ENCODE results near the gene PKDREJ.

The PKDREJ gene

GRCh38 chr22:46262449-46263215 is 511 bp downstream of the PKDREJ start:
- Histone ChIP-seq H3F3A (ENCODE audit: control insufficient read depth, insufficient read depth) (no peaks in the 10 kb centered on the region), H3K79me2 (ENCODE audit: control insufficient read depth, low read length) (no peaks in the 10 kb centered on the region), H4K20me1 (ENCODE audit: control insufficient read depth, insufficient read depth, low read depth, low read length) (no peaks in the 10 kb centered on the region), H3K9me3 (ENCODE audit: control insufficient read depth, insufficient read depth, low read length) (peaks cover 11% of the 10 kb centered on the region), H3K4me1 (ENCODE audit: control insufficient read depth, low read length) (no peaks in the 10 kb centered on the region), H3K27me3 (ENCODE audit: control insufficient read depth, low read length) (peaks cover 16% of the 10 kb centered on the region), H3K9me2 (replicated peaks; ENCODE audit: control insufficient read depth, low read length) (no peaks in the 10 kb centered on the region), H3K4me3 (ENCODE audit: low read length) (no peak overlapping the region), H3K4me2 (ENCODE audit: low read length) (no peak overlapping the region), H3K27ac (ENCODE audit: low read depth, low read length) (no peak overlapping the region), H3K36me3 (ENCODE audit: control insufficient read depth, low read length) (no peaks in the 10 kb centered on the region)
- no peak for TF ChIP-seq CTCF (IDR thresholded peaks at IDR 0.05; ENCODE audit: low read depth, low read length, poor library complexity, severe bottlenecking)
- TF ChIP-seq EZH2phosphoT487 (IDR thresholded peaks at IDR 0.05; ENCODE audit: borderline replicate concordance, low read length): no peak

DNA sequence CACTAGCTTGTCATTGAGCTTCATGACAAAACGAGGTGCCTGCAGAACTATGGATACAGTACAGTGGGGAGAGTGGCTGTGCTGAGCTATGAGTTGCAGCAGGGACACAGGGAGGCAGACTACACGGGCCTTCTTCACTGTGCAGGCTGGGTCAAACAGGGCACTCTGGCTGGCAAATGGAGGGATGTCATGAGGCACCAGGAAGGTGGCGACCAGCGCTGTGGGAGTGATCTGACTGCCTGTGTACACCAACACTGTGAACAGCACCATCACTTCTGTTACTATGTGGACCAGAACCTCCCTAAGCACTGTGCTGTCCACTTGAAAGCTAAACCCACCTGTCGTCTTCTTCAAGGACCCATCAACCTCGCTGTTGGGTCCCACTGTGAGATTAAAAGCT is 3.1 kb downstream of the PKDREJ start:
- no peaks in the 10 kb centered on the region for H3K36me3 ChIP-seq (ENCODE audit: control insufficient read depth, low read length)
- H4K20me1 ChIP-seq (ENCODE audit: control insufficient read depth, insufficient read depth, low read depth, low read length): no peaks in the 10 kb centered on the region
- no peaks in the 10 kb centered on the region for H3K4me1 ChIP-seq (ENCODE audit: control insufficient read depth, low read length)
- no peaks in the 10 kb centered on the region for H3K9me2 ChIP-seq (replicated peaks; ENCODE audit: control insufficient read depth, low read length)
- H3K27ac ChIP-seq (ENCODE audit: low read depth, low read length): no peak overlapping the region
- no peak for TF ChIP-seq CTCF (IDR thresholded peaks at IDR 0.05; ENCODE audit: low read depth, low read length, poor library complexity, severe bottlenecking)
- TF ChIP-seq EZH2phosphoT487 (IDR thresholded peaks at IDR 0.05; ENCODE audit: borderline replicate concordance, low read length): no peak
- H3K4me2 ChIP-seq (ENCODE audit: low read length): no peak overlapping the region
- no peaks in the 10 kb centered on the region for H3F3A ChIP-seq (ENCODE audit: control insufficient read depth, insufficient read depth)
- H3K4me3 ChIP-seq (ENCODE audit: low read length): no peak overlapping the region
- peaks cover 4% of the 10 kb centered on the region for H3K9me3 ChIP-seq (ENCODE audit: control insufficient read depth, insufficient read depth, low read length)
- no peaks in the 10 kb centered on the region for H3K27me3 ChIP-seq (ENCODE audit: control insufficient read depth, low read length)
- H3K79me2 ChIP-seq (ENCODE audit: control insufficient read depth, low read length): no peaks in the 10 kb centered on the region

- TF ChIP-seq CTCF (IDR thresholded peaks at IDR 0.05; ENCODE audit: low read depth, low read length, poor library complexity, severe bottlenecking) (no peak), EZH2phosphoT487 (IDR thresholded peaks at IDR 0.05; ENCODE audit: borderline replicate concordance, low read length) (no peak)
- no peaks in the 10 kb centered on the region for H4K20me1 ChIP-seq (ENCODE audit: control insufficient read depth, insufficient read depth, low read depth, low read length)
- H3K4me2 ChIP-seq (ENCODE audit: low read length): no peak overlapping the region
- no peaks in the 10 kb centered on the region for H3K27me3 ChIP-seq (ENCODE audit: control insufficient read depth, low read length)
- H3K4me1 ChIP-seq (ENCODE audit: control insufficient read depth, low read length): peaks cover 5% of the 10 kb centered on the region; the same call in 1 of the 2 replicates
- H3K36me3 ChIP-seq (ENCODE audit: control insufficient read depth, low read length): no peaks in the 10 kb centered on the region
- 0 out of 2 replicates have a peak, but pooled peaks cover 3% of the 10 kb centered on the region for H3K9me3 ChIP-seq (ENCODE audit: control insufficient read depth, insufficient read depth, low read length)
- H3F3A ChIP-seq (ENCODE audit: control insufficient read depth, insufficient read depth): no peaks in the 10 kb centered on the region
- no peak overlapping the region for H3K4me3 ChIP-seq (ENCODE audit: low read length)
- H3K79me2 ChIP-seq (ENCODE audit: control insufficient read depth, low read length): no peaks in the 10 kb centered on the region
- no peak overlapping the region for H3K27ac ChIP-seq (ENCODE audit: low read depth, low read length)
- H3K9me2 ChIP-seq (replicated peaks; ENCODE audit: control insufficient read depth, low read length): no peaks in the 10 kb centered on the region
Measured at GRCh38 chr22:46259374-46259773, 3.8 kb downstream of the PKDREJ start.

All from DOHH2 (cell line).